Stimulated activated CD8-positive, alpha-beta memory T cell treated with anti-CD3 and anti-CD28 coated beads, Interleukin-7, amount 100 ng/mL, for 1 hour (primary cell): Measurements from ENCODE around the gene RXFP1.

Experiments
- DNase-seq, 2 donors: peaks; one replicate each; pipeline ENCODE4 v3.0.0-alpha.2; 2020; ENCODE audit warnings: low read depth in 2 of 2

Gene RXFP1

DNA sequence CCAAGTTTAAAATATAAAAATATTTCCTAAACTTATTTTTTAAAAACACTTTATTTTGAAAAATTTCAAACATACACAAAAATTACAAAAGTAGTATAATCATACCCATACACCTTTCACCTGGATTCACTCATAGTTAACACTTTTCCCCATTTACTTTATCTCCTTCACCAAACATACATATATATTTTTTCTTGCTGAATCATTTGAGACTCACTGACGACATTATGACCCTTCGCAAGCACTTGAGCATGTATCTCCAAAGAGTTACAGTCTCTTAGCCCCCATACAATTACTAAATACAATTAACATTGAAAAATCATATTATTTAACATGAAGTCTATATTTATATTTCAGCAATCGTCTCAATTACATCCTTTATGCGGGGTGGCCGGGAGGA, 19.8 kb downstream of the RXFP1 start:
- no peak for DNase-seq

DNA sequence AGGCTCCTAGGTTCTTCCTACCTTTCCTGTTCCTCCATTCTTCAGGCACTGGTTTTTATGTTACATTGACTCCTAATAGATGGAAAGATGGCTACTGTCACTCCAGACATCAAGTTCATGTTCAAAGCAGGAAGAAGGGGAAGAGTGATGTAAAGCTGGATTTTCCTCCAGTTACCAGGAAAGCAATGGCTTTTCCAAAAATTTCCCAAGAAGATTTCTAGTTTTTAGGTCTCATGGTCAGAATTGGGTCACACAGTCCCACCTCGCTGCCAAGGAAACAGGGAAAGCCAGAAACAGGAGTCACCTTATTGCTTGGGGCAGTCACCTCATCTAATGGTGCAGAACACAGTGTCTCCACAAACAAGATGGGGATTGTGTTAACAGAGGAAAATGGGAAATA, 21.5 kb downstream of the RXFP1 start:
- DNase-seq, result no peak

DNA sequence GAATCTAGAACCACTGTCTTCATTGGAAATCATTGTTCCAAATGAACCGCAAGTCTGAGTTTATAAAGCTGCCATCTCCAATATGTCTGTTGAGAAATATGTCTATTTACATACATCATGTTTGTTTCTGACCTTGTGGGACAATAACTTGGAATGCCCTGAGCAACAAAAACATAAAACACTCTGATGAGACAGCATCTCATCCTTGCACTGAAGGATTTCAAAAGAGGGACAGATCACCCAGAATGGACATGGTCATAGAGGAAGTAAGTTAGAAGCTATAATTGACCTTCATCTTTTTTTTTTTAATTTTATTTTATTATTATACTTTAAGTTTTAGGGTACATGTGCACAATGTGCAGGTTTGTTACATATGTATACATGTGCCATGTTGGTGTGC, 22.5 kb downstream of the RXFP1 start:
- no peak for DNase-seq

DNA sequence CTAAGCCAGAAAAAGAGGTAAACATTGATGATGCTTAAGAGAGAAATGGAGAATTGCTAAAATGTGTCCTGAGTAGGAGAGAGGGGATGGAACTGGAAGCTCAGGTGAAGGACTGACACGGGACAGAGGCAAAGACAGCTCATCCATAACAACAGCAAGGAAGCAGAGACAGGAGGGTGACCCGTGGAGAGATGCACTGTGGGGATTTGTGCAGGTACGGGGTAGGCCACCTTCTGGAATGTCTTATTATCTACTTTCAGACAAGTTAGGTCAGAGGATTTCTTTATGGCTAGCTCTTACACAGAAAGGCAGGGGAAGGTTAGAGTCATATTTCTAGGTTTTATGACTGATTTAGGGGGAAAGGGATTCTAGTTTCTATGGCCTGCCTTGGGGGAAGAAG, 31.7 kb downstream of the RXFP1 start:
- DNase-seq, result no peak

DNA sequence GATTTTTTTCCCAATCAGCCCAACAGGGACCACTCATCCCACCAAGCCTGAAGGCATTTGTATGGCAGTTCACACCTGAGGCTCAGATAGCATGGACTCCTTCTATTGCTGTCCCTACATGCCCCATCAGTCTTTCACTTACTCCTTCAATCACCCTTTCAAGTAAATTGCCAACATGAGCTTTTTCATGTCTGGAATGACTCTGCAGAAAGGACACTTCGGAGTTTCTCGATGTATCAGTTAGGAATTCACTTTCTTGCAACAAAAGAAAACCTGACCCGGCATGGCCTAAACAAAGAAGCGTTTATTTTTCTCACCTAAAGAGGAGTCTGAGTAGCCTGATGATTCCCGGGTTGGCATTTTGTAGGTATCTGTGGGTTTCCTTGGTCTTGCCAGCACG, 38.6 kb downstream of the RXFP1 start:
- DNase-seq, result no peak

DNA sequence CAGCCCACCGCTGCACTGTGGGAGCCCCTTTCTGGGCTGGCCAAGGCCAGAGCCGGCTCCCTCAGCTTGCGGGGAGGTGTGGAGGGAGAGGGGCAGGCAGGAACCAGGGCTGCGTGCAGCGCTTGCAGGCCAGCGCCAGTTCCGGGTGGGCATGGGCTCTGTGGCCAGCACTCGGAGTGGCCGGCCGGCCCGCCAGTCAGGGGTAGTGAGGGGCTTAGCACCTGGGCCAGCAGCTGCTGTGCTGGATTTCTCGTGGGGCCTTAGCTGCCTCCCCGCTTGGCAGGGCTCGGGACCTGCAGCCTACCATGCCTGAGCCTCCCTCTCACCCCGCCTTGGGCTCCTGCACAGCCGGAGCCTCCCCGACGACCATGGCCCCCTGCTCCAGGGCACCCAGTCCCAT, 45.2 kb downstream of the RXFP1 start:
- no peak for DNase-seq

DNA sequence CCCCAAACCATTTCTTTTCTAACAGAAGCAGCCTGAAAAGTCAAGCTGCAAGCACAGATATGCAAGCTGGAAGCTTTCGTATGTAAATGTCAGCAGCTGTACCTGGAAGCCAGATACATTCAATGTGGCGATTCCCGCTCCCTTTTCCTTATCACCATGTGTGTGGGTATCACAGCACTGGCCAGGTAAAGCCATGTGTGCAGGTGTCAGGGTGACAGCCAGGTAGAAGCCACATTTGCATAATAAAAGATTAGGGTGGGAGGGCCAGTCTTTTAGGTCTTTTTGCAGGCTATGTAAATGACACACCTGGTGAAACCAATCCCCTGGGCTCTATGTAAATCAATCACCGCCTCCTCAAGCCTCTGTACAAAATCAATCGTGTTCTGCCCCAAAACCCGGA, 50.1 kb downstream of the RXFP1 start:
- DNase-seq, result no peak

DNA sequence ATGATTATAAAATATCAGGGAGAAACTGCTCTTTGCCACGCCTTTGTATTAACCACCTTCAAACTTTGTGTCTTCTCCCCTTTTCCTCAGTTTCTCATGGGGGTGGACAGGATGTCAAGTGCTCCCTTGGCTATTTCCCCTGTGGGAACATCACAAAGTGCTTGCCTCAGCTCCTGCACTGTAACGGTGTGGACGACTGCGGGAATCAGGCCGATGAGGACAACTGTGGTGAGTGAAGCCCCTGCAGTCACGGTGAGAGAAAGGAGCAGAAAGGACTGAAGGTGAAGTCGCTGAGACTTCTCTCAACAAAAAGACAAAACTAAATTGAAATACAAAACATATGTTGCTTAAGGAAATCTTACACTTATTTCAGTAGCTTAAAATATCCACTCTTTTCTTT, 50.9 kb downstream of the RXFP1 start:
- DNase-seq, result no peak

DNA sequence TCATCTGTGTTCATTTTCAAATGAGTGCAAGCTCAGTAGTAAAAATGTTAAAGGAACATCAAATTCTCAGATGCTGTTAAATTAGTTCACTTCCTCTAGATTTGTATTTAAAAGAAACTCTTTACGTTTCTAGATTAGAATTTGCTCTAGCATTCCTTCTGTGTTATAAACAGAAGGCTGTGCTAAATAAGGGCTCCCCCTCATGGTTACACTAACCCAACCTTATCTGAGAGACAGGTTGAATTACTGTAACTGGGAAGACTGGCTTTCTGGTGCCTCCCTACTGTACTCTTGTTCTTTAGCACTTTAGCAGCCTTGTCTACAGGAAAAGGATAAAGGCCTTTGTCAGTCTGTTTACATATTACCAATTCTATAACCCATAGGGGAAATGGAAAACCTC, 56.8 kb downstream of the RXFP1 start:
- no peak for DNase-seq

DNA sequence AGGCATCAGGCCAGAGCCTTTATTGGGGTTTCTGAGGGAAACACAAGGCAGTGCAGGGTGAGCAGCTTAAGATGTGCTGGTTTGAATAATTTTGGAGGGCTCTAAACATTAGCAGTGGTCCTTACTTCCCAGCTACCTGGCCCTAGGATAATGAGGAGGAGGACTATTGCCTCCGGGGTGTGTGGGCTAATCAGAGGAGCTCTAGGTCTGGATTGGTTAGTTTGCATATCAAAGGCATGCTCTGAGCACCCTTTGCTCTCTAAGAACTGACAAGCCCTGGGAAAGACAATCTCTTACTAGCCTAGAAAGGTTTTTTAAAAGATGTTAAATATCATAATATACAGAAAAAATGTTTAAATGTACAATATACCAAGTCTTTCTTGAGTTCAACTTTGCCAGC, 58.4 kb downstream of the RXFP1 start:
- no peak for DNase-seq

DNA sequence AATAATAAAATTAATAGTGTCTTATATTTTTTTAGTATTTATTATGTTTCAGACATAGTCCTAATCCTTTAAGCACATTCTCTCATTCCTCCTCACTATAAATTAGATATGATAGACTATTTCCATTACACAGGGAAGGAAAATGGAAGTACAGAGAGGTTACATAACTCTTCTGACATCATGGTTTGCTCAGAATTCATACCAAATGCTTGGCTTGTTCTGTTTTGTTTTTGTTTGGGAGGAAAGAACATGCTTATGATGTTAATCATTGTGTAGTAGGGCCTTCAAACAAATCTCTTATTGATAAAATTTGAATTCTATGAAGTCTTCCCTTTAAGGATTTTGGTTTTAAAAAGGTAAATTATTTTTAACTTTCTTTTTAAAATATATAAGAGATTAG, 59.5 kb downstream of the RXFP1 start:
- no peak for DNase-seq

DNA sequence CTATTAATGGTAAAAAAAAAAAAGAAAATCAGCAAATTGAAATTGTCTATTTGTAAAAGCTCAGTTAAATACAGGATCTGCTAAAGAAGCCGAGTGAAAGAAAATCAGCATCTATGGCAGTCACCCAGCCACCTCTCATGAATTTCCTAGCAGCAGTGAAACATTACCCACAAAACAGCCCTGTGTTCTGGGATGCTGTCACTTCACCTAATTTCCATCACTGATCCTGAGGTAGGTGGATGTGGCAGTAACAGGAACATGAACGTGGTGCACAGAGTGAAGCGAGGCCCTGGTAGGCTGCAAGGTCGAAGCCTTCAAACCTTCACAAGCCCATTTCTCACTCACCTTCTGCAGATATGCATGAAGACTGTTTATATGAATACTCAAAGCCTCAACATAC, 65.2 kb downstream of the RXFP1 start:
- DNase-seq, result no peak

DNA sequence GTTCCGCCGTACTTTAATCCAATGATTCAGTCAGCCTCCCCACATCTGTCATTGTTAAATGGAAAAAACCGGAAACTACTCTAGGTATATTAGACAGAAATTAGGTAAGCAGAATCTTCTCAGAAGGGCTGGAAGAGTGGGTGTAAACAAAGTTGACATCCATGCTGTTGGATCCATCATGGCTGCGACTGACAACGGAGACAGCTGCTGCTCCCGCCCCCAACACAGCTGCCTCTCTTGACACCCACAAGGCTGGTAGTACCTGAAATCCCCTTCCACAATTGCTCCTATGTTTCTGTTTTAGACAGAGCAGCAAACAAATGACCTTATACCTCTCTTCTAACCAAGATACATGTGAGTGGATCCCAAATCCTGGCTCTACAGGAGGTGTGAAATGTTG, 66.6 kb downstream of the RXFP1 start:
- DNase-seq, result no peak

DNA sequence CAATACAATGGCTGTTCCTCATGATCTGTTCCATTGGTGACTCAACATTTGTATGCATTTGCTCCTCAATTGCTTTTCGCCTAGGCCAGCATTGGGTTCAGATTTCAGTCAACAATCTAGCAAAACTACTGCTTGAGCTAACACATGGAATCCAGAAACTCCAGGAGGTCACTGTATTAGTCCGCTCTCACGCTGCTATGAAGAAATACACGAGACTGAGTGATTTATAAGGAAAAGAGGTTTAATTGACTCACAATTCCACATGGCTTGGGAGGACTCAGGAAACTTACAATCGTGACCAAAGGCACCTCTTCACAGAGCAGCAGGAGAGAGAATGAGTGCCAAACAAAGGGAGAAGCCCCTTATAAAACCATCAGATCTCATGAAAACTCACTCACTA, 67.1 kb downstream of the RXFP1 start:
- no peak for DNase-seq

DNA sequence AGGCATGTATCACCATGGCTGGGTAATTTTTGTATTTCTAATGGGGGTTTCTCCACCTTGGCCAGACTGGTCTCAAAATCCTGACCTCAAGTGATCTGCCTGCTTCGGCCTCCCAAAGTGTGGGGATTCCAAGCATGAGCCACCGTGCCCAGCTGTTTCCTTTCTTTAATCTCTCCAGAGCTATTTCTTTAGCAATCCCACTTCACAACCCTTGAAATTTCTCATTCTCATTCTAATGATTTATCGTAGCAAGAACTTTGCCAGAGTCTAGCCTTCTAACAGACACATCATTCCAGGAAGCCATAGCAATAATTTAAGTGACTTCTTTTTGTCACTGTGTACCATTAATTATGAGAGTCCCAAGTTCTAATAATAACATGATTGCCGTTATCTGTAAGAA, 68.6 kb downstream of the RXFP1 start:
- DNase-seq, result no peak

DNA sequence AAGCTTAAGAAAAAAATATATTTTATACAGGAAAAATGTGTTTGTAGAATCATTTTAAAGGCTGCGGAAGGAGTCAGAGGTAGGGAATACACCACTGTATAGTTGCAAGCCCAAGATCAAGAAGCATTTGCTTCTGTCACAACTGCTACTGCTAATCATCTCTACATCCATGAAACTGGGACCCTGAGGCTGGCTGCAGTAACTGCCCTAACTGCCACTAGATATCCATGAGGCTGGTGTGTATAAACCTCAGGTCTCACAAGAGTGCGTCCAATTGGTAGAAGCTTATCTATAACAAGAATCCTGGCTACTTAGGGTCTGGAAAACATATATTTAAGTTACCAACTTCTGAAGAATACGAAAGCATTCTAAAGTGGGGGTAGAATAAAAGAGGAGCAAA, 69.1 kb downstream of the RXFP1 start:
- DNase-seq, result no peak

DNA sequence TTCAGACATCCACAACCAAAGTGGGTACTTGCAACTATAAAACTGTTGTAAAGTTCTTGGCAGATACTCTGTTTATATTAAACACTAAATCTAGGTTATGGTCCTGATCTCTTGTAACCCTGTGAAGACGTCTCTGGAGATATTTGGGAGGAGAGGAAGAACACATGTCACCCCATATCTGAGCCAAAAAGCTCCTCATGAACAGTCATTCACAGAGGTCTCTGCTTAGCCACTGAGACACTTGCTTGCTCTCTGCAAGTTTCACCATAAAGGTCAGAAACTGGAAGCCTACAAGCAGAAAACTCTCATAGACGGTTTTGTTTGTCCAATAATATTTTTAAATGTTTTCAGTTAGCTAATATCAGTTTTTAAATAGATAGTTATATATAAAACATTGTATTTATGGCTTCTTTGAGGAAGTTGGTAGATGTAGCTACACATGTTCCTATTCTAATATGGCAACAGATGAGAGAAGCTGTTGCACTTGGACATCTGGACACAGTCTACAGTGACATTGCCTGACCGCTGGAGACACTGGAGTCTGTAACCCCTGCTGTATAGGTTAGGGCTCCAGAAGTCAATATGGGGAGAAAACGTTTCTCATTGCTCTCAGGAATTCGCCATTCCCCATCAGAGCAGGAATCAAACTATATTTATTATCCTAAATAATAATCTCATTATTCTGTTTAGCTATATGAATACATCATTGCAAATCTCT, 76.4 kb downstream of the RXFP1 start:
- DNase-seq, result no peak

DNA sequence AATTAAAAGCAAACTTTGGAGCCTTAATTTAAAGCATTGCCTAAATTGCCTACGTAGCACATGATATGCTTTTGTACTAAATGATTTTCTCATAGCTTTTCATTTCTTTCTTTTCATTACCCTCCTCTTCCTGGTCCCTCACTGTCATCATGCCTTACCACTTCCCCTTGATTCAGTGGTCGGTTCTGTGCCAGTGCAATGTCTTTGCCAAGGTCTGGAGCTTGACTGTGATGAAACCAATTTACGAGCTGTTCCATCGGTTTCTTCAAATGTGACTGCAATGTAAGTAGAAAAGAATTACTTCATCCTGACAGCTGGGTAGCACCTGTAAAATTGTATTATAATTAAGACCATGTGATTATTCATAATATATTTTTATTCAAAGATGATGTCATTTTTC, 77.5 kb downstream of the RXFP1 start:
- DNase-seq, result no peak

DNA sequence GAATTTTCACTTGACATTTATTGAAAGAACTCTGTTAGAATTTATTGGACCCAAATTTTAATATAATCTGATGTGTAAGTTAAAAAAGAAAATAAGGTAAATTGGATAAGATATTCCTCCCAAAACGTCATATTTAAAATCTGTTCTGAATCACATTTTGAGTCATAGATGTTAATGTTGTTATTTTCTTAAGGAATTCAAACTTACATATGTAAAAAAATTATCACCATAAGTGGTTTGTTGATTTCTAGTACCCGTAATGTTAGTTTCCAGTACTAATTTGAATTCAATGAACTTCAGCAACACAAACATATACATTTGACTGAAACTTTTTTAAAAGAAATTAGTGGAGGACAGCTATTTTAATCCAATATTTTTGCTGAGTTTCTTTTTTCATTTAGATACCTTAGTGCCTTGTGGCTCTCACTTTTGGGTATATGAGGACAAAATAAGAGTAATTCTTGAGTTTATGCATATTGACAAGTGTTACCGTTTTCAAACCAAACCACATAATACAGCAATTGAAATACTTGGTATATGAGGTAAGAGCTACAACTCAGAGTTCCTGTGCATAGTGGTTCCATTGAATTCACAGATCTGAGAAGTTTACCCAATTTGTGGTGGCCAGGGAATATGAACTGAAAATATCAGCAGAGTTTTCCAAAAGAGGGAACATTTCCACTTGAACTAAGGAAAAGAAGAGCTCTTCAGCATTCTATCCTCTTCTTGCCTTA, 78.2 kb downstream of the RXFP1 start:
- no peak for DNase-seq

DNA sequence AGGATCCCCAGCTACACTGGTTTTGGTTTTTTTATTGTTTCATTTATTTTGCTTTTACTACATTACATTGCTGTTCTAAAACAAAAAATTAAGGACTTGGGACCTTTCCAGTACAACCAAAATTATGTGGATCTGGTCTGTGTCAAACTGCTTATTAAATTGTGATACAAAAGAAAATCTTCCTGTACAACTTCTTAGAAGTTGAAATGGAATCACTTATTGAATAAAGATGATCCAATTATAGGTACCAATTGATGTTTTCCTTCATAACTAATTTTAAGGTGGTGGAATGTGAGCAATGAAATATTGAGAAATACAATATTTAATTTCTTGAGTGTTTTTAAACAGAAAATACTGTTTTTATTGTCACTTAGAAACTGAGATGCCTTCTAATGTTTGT, 82.7 kb downstream of the RXFP1 start:
- DNase-seq, result no peak

DNA sequence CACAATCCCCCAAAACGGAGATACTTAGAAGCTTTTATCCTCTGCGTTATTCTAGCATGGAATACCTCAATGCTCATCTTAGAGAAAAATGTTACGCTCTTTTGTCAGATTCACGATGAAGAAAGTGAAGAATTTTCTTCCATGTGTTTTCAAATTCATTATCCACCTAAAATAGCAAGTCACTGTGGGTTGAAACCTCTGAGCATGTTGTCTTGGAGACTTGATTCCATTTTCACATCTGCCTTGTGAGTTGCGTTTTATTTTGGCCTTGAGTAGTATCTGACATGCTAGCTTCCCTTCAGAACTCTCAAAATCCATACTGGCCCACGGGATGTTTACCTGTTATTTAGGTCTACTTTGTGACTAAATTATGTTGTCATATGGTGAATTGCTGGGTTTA, 83.7 kb downstream of the RXFP1 start:
- DNase-seq, result no peak

DNA sequence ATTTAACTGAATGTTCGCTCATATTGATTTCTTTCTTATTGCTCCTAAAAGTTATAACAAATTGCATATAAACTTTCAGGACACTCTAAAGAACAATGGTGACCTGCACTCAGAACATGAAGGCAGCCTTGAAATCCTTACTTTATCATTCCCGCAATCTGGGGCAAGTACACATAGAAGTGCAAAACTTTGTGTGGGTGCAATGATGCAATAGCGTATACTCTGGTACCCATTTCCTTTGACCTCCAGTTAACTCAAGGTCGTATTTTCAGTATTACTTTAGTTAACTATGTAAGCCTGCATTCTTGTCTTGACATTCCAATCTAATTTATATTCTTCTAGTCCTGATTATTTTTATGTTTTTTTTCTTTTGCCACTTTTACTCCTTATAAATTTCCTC, 85.3 kb downstream of the RXFP1 start:
- no peak for DNase-seq

DNA sequence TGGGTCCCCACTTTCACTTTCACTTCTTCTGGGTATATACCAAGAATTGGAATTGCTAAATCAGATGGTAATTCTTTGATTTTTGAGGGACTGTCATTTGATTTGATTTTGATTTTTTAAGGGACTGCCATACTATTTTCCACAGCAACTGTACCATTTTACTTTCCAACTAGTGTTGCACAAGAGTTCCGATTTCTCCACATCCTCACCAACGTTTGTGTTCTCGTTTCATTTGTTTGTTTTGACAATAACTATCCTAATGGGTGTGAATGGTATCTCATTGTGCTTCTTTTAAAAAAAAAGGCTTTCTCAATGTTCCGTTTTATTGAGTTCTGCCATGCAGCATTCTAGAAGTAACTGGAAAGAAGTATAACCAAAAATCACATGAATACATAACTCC, 87.4 kb downstream of the RXFP1 start:
- no peak for DNase-seq

DNA sequence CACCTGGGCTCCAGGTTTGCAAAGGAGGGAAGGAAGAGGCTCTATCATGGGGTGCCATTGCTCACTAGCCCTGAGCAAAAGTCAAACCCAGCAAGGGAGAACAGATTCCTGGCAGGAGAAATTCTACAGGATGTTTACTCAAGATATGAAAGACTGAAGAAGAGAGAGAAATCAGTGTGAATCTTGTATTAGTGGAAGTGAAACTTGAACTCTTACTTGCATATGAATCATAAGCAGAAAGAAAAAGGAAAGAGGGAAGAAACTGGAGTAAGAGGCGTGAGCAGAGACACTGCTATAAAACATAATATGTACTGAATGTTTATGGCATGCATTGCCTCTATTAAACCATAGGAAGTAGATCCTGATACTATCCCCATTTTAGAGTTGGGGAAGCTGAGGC, 89.1 kb downstream of the RXFP1 start:
- DNase-seq, result no peak
